OCI-LY3 (cell line): ENCODE results near the gene TTC7B.

Experiments
- CTCF ChIP-seq: fragments of 200-600, 300-600 bp; sonication (generic); IDR thresholded peaks from 2 replicates; pipeline ENCODE4 v1.5.1; 2014; ENCODE audit warnings: antibody characterized with exemption, low read length, low read depth
- EZH2phosphoT487 ChIP-seq: fragments of 200-600 bp; shearing (Covaris generic); IDR thresholded peaks from 2 replicates; pipeline ENCODE4 v1.6.1; 2018; ENCODE audit warnings: antibody characterized with exemption, mixed run types, low read depth

- TF ChIP-seq CTCF (no peak), EZH2phosphoT487 (no peak)
Observed at GRCh38 chr14:90509403-90509802, 306.8 kb downstream of the TTC7B start.
